IMR-90 (cell line): ENCODE results near the gene ARMC9.

ENCODE experiments used
- CEBPB ChIP-seq: IDR thresholded peaks from 2 replicates; pipeline ENCODE4 v1.6.1; 2012; ENCODE audit warnings: low read depth, low read length, improper control_type of control experiment
- CHD1 ChIP-seq: IDR thresholded peaks from 2 replicates; pipeline ENCODE4 v1.6.1; 2012; ENCODE audit warnings: low read depth, low read length, improper control_type of control experiment
- FOS ChIP-seq: fragments of 150-350 bp; IDR thresholded peaks from 2 replicates; pipeline ENCODE4 v1.6.1; 2016; ENCODE audit warnings: low read depth, low read length
- MAFK ChIP-seq: IDR thresholded peaks from 2 replicates; pipeline ENCODE4 v1.6.1; 2012; ENCODE audit warnings: low read depth, low read length, improper control_type of control experiment
- MXI1 ChIP-seq: IDR thresholded peaks from 2 replicates; pipeline ENCODE4 v1.6.1; 2012; ENCODE audit warnings: low read depth, mild to moderate bottlenecking, low read length, moderate library complexity, borderline replicate concordance
- POLR2A ChIP-seq: IDR thresholded peaks from 2 replicates; pipeline ENCODE4 v1.6.1; 2012; ENCODE audit warnings: mild to moderate bottlenecking, low read depth, low read length
- RAD21 ChIP-seq: IDR thresholded peaks from 2 replicates; pipeline ENCODE4 v1.6.1; 2012; ENCODE audit warnings: low read length, improper control_type of control experiment
- RCOR1 ChIP-seq: IDR thresholded peaks from 2 replicates; pipeline ENCODE4 v1.6.1; 2012; ENCODE audit warnings: mild to moderate bottlenecking, low read length, improper control_type of control experiment; ENCODE audit not compliant: insufficient replicate concordance
- SMC3 ChIP-seq: fragments of 150-350 bp; IDR thresholded peaks from 2 replicates; pipeline ENCODE4 v1.6.1; 2016; ENCODE audit warnings: low read depth, mild to moderate bottlenecking, antibody characterized with exemption, low read length, moderate library complexity
- TF ChIP-seq, protein P1 (sequence below): conservative IDR thresholded peaks from 2 replicates; pipeline ENCODE4 v1.5.1; 2012; ENCODE audit warnings: mild to moderate bottlenecking, low read depth, low read length, improper control_type of control experiment
- TF ChIP-seq, protein P2 (sequence below): fragments of 150-350 bp; IDR thresholded peaks from 2 replicates; pipeline ENCODE4 v1.6.1; 2016; ENCODE audit warnings: low read depth, mild to moderate bottlenecking, low read length, moderate library complexity, borderline replicate concordance

DNA sequence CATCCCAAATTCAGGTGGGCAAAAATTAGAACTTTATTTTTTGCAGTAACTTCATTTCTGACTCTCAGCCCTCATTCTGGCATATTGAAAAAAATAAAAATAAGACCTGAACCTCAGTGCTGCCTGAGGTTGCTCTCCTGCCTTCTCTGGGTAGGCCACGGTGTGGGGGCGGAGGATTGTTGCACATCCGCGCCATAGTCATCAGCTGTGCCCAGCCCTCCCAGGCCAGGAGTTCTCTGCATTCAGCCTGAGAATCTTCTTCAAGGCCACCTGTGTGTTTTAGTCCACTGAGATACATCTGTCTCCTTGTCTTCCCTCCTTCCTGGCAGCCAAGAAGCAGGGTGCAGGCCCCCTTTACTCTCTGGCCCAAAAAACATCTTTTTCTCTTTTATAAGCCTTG lies 94.7 kb downstream of the ARMC9 start:
- TF ChIP-seq, protein P1, sequence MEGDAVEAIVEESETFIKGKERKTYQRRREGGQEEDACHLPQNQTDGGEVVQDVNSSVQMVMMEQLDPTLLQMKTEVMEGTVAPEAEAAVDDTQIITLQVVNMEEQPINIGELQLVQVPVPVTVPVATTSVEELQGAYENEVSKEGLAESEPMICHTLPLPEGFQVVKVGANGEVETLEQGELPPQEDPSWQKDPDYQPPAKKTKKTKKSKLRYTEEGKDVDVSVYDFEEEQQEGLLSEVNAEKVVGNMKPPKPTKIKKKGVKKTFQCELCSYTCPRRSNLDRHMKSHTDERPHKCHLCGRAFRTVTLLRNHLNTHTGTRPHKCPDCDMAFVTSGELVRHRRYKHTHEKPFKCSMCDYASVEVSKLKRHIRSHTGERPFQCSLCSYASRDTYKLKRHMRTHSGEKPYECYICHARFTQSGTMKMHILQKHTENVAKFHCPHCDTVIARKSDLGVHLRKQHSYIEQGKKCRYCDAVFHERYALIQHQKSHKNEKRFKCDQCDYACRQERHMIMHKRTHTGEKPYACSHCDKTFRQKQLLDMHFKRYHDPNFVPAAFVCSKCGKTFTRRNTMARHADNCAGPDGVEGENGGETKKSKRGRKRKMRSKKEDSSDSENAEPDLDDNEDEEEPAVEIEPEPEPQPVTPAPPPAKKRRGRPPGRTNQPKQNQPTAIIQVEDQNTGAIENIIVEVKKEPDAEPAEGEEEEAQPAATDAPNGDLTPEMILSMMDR: no peak
- TF ChIP-seq FOS (no peak), RAD21 (no peak), POLR2A (no peak), MAFK (no peak), CHD1 (no peak), MXI1 (no peak), SMC3 (no peak), RCOR1 (no peak), CEBPB (no peak)
- TF ChIP-seq, protein P2, sequence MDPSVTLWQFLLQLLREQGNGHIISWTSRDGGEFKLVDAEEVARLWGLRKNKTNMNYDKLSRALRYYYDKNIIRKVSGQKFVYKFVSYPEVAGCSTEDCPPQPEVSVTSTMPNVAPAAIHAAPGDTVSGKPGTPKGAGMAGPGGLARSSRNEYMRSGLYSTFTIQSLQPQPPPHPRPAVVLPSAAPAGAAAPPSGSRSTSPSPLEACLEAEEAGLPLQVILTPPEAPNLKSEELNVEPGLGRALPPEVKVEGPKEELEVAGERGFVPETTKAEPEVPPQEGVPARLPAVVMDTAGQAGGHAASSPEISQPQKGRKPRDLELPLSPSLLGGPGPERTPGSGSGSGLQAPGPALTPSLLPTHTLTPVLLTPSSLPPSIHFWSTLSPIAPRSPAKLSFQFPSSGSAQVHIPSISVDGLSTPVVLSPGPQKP: no peak
